ENCODE measurements around the gene PRR35.

The PRR35 gene

DNA sequence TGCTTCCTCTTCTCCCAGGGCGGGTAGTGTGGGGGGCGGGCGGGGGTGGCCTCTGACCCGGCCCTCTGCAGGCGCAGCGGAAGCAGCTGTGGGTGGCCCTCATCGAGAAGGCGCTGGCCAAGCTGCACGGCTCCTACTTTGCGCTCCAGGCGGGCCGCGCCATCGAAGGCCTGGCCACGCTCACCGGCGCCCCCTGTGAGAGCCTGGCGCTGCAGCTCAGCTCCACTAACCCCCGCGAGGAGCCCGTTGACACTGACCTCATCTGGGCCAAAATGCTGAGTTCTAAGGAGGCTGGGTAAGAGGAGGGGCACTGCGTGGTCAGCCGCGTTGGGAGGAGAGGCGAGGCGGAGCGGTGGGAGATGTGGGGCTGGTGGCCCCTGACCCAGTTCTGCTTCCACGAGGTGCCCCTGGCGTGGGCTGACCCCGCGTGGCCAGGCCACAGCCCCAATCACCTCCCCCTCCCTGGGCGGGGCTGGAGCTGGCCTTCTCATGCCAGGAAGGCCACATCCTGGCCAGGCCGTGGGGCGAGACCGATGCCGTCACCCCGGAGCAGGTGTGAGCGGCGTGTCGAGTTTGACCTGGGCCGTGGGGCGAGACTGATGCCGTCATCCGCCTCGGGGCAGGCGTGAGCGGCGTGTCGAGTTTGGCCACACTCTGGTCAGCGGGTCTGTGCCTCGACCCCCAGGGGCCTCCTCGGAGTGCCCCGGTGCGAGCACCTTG lies 10.5 kb upstream of the PRR35 start:
- no peak for DNase-seq

DNA sequence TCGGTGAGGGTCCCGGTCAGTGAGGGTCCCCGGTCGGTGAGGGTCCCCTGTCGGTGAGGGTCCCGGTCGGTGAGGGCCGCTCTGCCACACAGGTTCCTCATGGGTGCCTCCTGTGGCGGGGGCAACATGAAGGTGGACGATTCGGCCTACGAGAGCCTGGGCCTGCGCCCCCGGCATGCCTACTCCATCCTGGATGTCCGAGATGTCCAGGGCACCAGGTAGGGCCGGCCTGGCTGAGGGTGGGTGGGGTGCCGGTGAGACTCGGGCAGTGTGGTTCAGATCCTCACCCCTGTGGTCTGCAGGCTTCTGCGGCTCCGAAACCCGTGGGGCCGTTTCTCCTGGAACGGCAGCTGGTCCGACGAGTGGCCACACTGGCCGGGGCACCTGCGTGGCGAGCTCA lies 9.0 kb upstream of the PRR35 start:
- no peak for DNase-seq

DNA sequence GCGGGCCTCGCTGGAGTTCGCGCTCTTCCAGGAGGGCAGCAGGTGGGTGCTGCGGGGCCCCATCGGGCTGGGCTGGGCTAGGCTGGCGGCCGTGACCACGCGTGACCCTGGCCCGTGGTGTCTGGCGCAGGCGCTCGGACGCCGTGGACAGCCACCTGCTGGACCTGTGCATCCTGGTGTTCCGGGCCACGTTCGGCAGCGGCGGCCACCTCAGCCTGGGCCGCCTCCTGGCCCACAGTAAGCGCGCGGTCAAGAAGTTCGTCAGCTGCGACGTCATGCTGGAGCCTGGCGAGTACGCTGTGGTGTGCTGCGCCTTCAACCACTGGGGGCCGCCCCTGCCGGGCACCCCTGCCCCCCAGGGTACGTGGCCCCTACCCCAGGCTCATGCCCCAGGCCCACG lies 8.0 kb upstream of the PRR35 start:
- DNase-seq, result no peak

DNA sequence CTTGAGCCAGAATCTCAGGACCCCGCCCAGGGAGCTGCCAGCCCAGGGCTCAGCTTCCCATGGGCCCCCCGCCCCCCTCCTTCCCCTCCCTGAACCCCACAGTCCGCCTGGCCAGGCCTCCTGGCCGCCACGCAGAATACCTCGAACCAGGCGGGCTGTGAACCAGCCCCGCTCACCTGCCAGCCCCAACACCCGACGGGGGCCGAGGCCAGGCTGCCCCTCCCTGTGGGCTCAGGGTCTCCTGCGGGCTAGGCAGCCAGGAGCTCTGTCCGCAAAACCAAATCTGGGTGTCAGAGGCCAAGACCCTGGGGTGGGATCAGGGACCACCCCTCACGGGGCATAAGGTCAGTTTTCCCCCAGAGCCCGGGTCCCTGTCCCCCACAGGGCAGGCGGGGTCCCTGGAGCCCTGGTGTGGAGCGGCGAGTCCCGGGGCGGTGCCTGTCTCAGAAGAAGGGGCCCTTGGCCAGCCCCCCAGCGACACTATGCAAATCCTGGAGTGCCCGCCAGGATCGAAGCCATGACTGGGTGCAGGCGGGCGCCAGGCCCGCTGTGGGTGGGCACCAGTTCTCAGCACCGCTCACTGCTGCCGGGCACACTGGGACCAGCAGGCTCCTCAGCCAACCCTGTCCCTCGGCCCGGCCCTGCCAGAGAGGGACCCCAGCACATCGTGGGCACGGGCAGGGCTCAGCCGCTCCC lies 6.4 kb upstream of the PRR35 start:
- DNase-seq, result no peak

DNA sequence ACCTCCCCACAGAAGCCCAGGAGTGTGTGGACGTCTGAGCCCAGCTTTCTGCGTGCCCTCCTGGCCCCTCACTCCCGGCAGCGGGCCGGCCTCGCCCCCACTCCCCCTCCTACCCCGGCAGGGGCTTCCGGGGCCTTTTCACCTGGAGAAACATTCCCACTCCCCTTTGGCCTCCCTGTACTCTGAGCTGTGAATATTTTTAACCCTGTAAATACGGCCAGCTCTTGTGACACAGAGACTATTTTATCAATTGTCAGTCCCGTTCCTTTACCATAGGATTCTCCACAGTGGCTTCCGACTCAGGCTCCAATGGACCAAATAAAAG lies 5.9 kb upstream of the PRR35 start:
- DNase-seq, result no peak

DNA sequence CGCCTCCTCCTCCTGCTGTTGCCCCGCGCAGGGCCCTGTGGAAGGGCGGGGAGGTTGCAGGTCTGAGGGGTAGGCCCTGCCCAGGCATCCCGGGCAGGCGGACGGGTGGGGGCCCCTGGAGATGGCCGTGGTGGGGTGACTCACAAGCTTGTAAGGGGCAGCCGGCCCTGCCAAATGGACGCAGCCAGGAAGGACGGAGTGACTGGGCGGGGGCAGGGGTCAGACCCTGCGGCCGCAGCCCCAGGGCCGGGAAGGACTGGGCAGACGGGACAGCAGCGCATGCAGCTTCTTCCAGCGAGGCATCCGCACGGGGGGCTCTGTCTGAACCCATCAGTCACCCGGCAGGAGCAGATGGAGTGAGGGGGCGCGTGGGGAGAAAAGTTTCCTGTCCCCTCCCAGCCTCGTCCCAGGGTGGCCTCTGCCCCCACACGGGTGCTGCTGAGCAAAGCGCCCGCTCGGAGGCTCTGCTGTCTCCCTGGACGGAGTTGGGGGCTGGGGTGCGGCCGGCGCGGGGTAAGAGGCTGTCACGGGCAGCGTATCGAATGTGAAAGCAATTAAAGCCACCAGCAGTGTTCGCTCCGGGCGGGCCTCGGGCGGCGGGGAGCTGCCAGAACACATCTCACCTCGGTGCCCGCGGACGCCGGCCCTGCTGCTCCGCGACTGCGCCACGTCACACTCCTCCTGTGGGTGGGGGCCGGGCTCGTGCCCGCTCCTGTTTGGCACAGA lies 5.4 kb upstream of the PRR35 start:
- no peak for DNase-seq

DNA sequence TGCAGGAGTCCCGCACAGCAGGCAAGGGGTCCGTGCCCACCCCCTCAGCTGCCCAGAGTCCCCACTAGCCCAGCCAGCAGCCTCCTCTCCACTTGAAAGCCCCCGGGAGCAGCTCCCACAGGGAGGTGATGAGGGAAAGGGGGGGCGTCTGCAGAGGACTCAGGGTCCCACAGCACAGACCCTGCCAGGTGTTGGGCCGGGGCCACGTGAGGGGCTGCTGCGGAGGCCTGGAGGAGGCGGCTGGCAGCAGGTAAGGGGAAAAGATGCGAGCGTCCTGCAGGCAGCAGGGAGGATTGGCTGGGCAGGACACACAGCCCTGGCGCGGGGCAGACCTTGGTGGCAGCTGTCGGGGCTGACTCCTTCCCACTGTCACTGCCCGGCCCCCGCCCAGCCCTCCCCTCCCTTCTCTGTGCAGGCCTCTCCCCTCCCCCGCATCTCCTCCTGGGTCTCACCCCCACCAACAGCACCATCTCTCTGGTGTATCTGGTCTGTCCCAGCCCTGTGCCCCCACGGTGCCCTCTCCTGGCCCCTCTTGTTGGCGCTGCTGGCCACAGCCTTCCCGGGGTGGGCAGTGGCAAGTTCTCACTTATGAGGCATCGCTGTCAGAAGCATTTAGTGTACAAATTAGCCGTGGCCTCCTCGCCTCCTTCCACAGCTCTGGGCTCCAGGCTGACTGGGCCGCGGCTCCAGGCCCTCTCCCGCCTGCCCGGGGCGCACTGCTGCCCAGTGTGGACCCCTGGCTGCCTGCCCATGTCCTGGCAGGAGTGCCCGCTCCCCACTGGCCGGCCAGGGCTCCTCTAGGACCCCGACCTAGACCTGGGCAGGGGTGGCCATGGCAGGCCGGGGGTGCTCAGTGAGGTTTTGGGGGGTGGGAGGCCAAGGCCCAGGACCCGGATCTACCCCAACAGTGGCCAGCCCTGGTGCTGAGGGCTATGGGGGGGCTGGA lies 4.4 kb upstream of the PRR35 start:
- no peak for DNase-seq

DNA sequence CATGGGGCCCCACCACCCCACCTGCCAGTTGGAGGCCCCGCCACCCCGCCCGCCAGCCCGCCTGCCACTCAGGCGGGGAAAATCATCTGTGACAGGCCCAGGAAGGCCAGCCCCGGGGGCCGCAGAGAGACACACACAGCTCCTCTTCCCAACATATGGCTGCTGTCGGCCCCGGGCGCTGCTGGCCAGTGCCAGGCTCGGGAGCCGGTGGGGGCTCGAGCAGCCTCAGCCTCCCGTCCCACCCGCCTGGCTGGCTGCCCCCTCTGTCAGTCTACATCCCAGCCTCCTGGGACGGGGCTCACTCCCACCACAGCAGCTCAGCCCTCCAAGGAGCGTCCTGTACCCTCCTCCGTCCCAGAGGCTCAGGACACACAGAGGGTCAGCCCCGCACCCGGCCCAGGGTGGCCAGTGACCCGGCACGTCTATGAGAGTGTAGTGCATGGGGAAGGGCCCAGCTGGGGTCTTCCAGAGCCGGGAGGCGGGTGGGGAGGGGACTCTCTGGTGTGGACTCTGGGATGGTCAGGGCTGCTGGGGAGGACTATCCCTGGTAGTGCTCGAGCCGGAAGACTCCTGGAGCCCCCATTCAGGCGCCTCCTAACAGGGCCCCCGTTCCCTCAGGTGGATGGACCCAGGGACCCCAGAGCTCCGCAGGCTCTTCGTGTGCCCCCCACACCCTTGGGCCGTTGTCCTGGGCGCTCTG lies 3.6 kb upstream of the PRR35 start:
- no peak for DNase-seq

DNA sequence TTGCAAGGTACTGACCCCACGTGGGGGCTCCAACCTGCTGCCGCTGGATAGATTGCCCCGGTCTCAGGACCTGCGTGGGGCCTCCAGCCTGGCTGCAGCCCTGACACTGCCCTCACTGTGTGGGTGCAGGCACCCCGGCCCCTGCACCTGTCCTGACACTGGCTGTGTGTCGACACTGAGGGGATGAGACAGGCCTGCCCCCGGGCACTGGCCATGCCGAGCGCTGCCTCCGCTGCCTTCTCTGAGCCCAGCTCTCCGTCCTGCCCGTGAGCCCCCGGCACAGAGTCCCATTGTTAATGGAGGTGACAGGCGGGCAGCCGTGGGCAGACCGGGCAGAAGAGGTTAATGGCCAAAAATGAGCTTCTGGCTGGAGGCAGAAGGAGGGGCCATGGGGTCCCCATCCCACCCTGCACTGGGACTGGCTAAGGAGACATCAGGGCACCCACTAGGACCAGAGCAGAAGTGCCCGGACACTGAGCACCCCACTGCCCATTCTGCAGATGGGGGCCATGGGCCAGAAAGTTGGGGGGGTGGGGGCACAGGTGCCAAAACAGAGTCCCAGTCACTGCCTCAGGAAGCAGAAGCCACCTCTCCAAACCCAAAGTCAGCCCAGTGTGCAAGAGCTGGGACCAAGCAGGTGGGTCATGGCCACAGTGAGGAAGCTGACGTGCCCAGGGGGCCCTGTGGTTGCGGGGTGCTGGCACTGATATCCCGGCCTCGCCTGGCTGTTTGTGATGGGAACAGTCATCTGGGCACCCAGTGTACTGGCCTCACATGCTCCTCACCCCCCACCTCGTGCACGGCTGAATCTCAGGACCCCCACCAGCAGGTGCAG lies 2.5 kb upstream of the PRR35 start:
- no peak for DNase-seq

DNA sequence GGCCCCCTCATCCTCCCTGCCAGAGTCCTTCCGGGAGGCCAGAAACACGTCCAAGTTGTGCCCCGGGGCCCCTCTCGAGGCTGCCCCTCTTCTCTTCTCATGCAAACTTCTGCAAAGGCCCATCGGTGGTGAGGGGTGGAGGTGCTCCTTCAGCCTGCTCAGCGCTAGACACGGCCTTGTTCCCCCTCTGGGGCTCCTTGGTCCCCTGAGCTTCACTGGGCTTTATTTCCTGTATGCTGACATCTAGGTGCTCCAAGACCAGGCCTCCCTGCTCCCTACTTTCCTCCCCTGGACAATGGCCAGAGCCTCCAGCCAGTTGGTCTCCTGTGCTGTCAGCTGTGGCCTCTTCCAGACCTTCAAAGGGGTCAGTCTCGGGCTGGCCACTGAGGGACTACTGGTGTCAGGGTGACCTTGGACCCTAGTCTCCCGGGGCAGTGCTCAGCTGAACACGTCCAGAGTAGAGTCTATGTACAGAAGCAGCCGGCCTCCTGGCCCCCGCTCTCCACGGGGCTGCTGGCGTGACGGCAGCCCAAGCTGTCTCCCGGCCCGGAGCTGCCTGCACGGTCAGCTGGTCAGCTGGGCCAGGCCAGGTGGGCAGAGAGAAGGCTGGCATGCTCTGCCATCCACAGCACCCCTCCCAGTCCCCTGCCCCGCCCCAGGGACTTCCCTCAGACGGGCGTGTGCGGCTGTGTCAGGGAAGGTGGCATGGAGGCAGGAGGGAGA lies 1.7 kb upstream of the PRR35 start:
- DNase-seq, result no peak

DNA sequence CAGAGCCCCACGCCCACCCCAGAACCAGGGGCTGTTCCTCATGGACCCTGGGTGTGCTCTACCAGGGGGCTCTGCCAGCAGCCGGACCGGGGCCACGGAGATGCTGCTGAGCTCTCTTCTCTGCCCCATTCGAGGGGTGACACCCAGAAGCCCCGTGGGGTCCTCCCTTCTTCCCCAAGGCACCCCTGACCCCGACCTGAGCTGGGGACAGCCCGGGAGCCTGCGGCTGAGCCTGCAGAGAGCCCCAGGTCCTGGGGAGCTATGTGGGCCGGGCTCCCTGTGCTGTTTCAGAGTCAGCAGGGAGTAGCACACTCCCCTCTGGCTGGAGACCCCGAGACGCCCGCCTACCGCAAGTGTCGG lies 1.2 kb upstream of the PRR35 start:
- no peak for DNase-seq

DNA sequence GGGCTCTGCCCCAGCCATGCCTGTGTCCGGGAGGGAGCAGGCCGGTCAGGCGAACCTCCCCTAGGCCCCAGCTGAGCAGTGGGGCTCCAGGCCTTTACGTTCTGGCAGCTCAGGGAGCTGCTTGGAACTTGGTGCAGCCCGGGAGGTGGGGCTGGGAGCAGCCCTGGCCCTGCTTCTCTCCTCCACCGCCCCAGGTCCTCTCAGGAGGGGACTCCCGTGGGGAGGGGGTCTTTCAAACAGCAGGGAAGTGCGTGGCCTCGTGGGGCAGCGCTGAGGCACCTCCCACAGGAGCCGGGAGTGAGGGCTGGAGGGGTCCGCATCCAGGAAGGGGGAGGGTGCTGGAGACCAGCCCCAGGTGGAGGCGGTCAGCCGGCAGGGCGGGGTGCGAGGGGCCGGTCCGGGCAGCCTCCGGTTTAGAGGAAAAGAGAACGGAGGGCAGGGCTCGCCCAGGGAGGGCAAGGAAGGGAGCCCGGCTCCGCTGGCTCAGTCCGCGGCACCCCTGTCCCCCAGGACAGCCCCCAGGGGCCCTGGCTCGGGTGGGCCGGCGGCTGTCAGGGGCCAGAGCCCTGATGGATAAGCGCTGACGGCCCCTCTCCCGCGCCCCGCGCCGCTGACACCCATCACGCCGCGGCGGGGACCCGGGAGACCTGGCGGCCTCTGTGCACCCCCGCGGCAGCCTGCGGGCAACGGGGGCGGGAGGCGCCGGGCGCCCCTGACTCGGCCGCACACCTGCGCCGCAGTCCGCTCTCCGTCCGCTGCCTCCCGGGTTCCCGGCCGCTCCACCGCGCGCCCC lies 587 bp upstream of the PRR35 start:
- no peak for DNase-seq

DNA sequence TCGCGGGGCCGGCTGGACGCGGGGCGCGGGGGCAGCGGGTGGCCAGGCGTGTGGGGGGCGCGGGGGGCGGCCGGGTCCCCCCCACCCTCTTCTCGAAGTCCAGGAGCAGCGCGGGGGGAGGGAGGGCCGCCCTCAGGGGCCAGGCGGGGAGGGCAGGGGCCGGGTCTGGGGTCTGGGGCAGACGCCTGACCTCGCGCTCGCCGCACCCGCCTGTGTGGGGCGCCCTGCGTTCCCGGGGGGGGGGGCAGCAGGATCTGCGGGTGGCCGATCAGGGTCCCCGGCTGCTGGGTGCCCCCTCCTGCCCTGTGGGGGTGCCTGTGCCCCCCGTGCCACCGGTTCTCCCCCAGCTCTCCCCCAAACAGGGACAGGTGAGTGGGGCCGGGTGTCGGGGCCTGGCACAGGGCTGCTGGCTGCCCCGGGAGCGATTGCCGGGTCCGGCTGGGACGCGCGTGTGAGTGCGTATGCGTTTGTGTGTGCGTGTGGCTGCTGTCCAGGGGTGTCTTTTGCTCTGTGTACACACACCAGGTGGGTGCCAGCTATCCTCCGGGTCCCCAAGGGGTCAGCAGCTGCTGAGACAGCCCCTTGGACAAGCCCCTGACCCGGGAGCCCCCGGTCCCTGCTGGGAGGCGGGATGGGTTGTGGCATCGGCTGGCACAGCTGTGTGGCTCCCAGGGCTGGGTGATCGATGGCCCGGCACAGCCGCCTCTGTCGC lies 663 bp downstream of the PRR35 start:
- no peak for DNase-seq

DNA sequence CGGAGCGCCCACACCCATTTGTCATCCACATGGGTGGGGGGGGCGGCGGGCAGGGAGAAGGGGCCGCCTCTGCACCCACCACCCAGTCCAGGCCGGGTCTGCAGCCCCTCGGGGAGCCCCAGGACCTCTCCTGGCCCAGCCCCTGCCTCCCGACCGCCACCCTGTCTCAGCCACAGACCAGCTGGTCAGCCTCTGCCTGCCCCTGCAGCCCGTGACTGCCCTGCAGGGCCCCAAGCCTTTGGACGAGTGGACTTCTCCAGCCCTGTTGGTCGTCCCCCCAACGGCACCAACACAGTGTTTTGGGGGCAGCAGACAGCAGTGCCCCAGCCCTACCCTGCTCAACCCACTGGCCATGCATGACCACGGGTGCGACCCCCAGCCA lies 1.2 kb downstream of the PRR35 start:
- DNase-seq, result no peak

DNA sequence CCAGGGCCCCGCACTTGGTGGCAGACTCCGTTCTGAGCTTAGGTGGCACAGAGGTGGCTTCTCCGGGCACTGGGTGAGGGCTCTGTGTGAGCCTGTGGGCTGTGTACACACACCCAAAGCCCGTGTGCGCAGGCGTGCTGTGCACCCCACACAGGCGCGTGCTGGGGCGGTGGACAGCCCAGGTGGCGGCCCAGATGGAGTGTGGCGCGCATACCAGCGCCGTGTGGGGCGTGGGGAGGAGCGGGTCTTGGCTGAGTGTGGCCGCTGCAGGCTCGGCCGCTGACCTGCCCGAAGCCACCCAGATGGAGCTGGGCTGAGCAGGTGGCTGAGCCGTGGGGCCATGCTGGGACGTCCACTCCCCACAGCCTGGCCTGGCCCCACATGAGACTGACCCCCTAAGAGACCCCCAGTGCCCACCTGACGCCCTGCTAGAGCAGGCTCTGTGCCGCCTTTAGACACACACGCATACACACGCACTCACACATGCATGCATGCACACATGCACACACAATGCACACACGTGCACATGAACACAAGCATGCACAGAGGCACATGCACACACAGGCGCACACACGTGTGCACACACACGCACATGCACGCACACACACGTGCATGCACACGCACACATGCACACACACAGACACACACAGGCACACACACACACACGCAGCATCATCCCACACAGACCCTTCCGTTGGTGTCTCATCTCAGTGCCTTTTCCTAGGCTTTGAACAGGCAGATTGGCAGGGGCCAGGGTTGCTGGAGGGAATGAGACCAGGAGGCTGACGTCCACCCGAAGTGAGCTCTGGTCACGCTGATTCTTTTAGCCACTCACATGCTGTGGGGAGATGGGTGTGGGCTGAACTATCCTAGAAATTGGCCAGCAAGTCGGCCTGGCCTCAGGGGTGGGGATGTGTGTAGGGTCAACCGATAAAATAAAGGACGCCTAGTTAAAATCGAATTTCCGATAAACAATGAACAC lies 2.1 kb downstream of the PRR35 start:
- no peak for DNase-seq

DNA sequence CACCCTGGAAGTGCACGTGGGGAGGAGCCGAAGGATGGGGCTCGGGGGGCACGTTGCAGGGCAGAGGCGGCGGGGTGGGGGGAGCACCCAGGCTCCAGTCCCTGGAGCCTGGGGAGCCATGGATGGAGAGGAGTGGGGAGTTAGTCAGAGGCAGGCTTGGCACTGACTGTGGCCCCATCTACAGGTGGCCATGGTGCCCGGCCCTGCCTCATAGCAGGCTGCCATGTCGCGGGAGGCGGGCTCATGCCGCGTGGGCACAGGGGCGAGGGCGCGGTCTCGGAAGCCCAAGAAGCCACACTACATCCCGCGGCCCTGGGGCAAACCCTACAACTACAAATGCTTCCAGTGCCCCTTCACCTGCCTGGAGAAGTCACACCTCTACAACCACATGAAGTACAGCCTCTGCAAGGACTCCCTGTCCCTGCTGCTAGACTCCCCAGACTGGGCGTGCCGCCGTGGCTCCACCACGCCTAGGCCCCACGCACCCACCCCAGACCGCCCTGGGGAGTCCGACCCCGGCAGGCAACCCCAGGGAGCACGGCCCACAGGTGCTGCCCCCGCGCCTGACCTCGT lies 3.0 kb downstream of the PRR35 start:
- DNase-seq, result no peak

DNA sequence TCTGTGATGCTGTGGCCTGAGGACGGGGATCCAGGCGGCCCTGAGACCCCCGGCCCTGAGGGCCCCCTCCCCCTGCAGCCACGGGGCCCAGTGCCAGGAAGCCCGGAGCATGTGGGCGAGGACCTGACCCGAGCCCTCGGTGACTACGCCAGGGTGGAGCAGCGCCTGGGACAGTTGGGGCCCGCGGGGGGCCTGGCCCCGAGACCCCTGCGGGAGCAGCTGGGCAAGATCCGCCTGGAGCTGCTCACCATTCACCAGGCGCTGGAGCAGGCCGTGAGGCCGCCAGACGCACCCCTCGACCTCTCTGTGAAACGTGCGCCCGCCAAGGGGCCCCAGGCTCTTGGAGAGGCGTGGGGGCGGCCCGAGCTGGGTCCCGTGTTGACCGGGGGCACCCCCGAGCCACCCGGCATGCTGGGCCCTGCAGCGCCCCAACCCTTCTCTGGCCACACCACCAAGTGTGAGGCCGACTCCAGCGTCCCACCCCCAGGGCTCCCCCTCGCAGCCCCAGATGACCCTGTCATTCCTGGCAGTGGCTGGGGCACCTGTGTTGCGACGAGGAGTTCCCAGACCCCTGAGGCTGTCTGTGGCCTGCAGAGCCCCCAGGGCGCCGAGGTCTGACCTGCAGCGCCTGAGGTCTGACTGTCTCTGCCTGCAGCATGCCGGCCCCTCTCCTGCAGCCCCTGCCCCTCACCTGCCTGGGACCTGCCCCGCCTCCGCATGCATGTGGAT lies 4.7 kb downstream of the PRR35 start:
- DNase-seq, result no peak

All from T1000 (cell line).